GM21619 (cell line): Measurements from ENCODE around the gene CUL9.

Experiments
- ATAC-seq: cut with Tn5 transposase; IDR thresholded peaks from one replicate; pipeline ENCODE4 v1.9.1; 2021; ENCODE audit not compliant: unreplicated experiment

The CUL9 gene

GRCh38 chr6:43172104-43173007 is 9.6 kb upstream of the CUL9 start:
- no peak for ATAC-seq

- ATAC-seq, result no peak
These were observed 8.3 kb upstream of the CUL9 start for GRCh38 chr6:43173591-43174262.

- ATAC-seq, result peak; percentile 68
These were observed 7.5 kb upstream of the CUL9 start for GRCh38 chr6:43174263-43175112.

- no peak for ATAC-seq
These were observed 6.1 kb upstream of the CUL9 start for GRCh38 chr6:43175676-43176422.

GRCh38 chr6:43176423-43176786 is 5.6 kb upstream of the CUL9 start:
- ATAC-seq, result no peak

- ATAC-seq, result no peak
These were observed 3.8 kb upstream of the CUL9 start for GRCh38 chr6:43178150-43178549.

- no peak for ATAC-seq
These were observed 2.8 kb upstream of the CUL9 start for GRCh38 chr6:43178951-43179830.

GRCh38 chr6:43180058-43180457 is 1.9 kb upstream of the CUL9 start:
- ATAC-seq, result no peak

- no peak for ATAC-seq
These were observed 1.0 kb upstream of the CUL9 start for GRCh38 chr6:43180985-43181384.

- ATAC-seq, result peak; percentile 7
These were observed 415 bp upstream of the CUL9 start for GRCh38 chr6:43181621-43181941.

GRCh38 chr6:43183441-43183840 is 1.4 kb downstream of the CUL9 start:
- no peak for ATAC-seq

GRCh38 chr6:43184268-43184985 is 2.4 kb downstream of the CUL9 start:
- no peak for ATAC-seq

GRCh38 chr6:43185391-43185985 is 3.5 kb downstream of the CUL9 start:
- ATAC-seq, result no peak

GRCh38 chr6:43186019-43186418 is 4.0 kb downstream of the CUL9 start:
- no peak for ATAC-seq

- ATAC-seq, result no peak
These were observed 4.7 kb downstream of the CUL9 start for GRCh38 chr6:43186706-43187105.

GRCh38 chr6:43187821-43188220 is 5.8 kb downstream of the CUL9 start:
- no peak for ATAC-seq

- no peak for ATAC-seq
These were observed 6.4 kb downstream of the CUL9 start for GRCh38 chr6:43188426-43188825.

GRCh38 chr6:43189776-43190304 is 7.8 kb downstream of the CUL9 start:
- no peak for ATAC-seq

GRCh38 chr6:43192911-43193310 is 10.9 kb downstream of the CUL9 start:
- ATAC-seq, result no peak
